Activated CD8-positive, alpha-beta memory T cell treated with anti-CD3 and anti-CD28 coated beads, Interleukin-2, amount 50 U/mL, for 1 hour (primary cell): ENCODE measurements around the gene FGF9.

Source experiments
- DNase-seq: peaks from one replicate; pipeline ENCODE4 v3.0.0-alpha.2; 2020; ENCODE audit errors: extremely low read depth

FGF9 gene

GRCh38 chr13:21709697-21710096 is 38.8 kb downstream of the FGF9 start:
- no peak for DNase-seq

GRCh38 chr13:21710163-21710562 is 39.3 kb downstream of the FGF9 start:
- no peak for DNase-seq

- DNase-seq: no peak
Measured at GRCh38 chr13:21717817-21718216, 46.9 kb downstream of the FGF9 start.

GRCh38 chr13:21719463-21719862 is 48.6 kb downstream of the FGF9 start:
- DNase-seq: no peak

- no peak for DNase-seq
Measured at GRCh38 chr13:21723807-21724505, 53.1 kb downstream of the FGF9 start.

- DNase-seq: no peak
Measured at GRCh38 chr13:21730186-21730880, 59.5 kb downstream of the FGF9 start.

- no peak for DNase-seq
Measured at GRCh38 chr13:21733475-21734263, 62.8 kb downstream of the FGF9 start.

- no peak for DNase-seq
Measured at GRCh38 chr13:21734961-21735360, 64.1 kb downstream of the FGF9 start.

GRCh38 chr13:21735701-21736401 is 65.0 kb downstream of the FGF9 start:
- DNase-seq: no peak

- DNase-seq: no peak
Measured at GRCh38 chr13:21736926-21737325, 66.1 kb downstream of the FGF9 start.

GRCh38 chr13:21738630-21739029 is 67.8 kb downstream of the FGF9 start:
- DNase-seq: no peak

- DNase-seq: no peak
Measured at GRCh38 chr13:21739771-21740170, 68.9 kb downstream of the FGF9 start.

- no peak for DNase-seq
Measured at GRCh38 chr13:21741396-21741979, 70.6 kb downstream of the FGF9 start.

GRCh38 chr13:21742096-21742495 is 71.2 kb downstream of the FGF9 start:
- no peak for DNase-seq

- no peak for DNase-seq
Measured at GRCh38 chr13:21744149-21744548, 73.3 kb downstream of the FGF9 start.

GRCh38 chr13:21745307-21745706 is 74.4 kb downstream of the FGF9 start:
- DNase-seq: no peak

- DNase-seq: no peak
Measured at GRCh38 chr13:21747456-21747855, 76.6 kb downstream of the FGF9 start.

- no peak for DNase-seq
Measured at GRCh38 chr13:21748166-21748565, 77.3 kb downstream of the FGF9 start.

GRCh38 chr13:21749410-21749809 is 78.5 kb downstream of the FGF9 start:
- no peak for DNase-seq

GRCh38 chr13:21752501-21752900 is 81.6 kb downstream of the FGF9 start:
- no peak for DNase-seq

GRCh38 chr13:21753117-21753729 is 82.3 kb downstream of the FGF9 start:
- DNase-seq: no peak
